ENCODE measurements around the gene IZUMO4.

The IZUMO4 gene

GRCh38 chr19:2099054-2099501, 2.4 kb downstream of the IZUMO4 start:
- TF ChIP-seq, protein P1, sequence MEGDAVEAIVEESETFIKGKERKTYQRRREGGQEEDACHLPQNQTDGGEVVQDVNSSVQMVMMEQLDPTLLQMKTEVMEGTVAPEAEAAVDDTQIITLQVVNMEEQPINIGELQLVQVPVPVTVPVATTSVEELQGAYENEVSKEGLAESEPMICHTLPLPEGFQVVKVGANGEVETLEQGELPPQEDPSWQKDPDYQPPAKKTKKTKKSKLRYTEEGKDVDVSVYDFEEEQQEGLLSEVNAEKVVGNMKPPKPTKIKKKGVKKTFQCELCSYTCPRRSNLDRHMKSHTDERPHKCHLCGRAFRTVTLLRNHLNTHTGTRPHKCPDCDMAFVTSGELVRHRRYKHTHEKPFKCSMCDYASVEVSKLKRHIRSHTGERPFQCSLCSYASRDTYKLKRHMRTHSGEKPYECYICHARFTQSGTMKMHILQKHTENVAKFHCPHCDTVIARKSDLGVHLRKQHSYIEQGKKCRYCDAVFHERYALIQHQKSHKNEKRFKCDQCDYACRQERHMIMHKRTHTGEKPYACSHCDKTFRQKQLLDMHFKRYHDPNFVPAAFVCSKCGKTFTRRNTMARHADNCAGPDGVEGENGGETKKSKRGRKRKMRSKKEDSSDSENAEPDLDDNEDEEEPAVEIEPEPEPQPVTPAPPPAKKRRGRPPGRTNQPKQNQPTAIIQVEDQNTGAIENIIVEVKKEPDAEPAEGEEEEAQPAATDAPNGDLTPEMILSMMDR (IDR thresholded peaks at IDR 0.05; ENCODE audit: low read depth, low read length) = no peak
- DNase-seq (ENCODE audit: extremely low read depth, low read depth) = no peak

GRCh38 chr19:2099937-2100718, 3.4 kb downstream of the IZUMO4 start:
- DNase-seq (ENCODE audit: extremely low read depth, low read depth) = no peak
- TF ChIP-seq, protein P1 (IDR thresholded peaks at IDR 0.05; ENCODE audit: low read depth, low read length) = no peak

- TF ChIP-seq, protein P1 (IDR thresholded peaks at IDR 0.05; ENCODE audit: low read depth, low read length) = no peak
These were observed 4.0 kb downstream of the IZUMO4 start for GRCh38 chr19:2100719-2101061.

GRCh38 chr19:2101417-2102335, 5.0 kb downstream of the IZUMO4 start:
- DNase-seq (ENCODE audit: extremely low read depth, low read depth) = no peak
- TF ChIP-seq, protein P1 (IDR thresholded peaks at IDR 0.05; ENCODE audit: low read depth, low read length) = no peak

More at GRCh38 chr19:2100719-2101061, 4.0 kb downstream of the IZUMO4 start:
- no peak for DNase-seq (ENCODE audit: extremely low read depth, low read depth)

DNA sequence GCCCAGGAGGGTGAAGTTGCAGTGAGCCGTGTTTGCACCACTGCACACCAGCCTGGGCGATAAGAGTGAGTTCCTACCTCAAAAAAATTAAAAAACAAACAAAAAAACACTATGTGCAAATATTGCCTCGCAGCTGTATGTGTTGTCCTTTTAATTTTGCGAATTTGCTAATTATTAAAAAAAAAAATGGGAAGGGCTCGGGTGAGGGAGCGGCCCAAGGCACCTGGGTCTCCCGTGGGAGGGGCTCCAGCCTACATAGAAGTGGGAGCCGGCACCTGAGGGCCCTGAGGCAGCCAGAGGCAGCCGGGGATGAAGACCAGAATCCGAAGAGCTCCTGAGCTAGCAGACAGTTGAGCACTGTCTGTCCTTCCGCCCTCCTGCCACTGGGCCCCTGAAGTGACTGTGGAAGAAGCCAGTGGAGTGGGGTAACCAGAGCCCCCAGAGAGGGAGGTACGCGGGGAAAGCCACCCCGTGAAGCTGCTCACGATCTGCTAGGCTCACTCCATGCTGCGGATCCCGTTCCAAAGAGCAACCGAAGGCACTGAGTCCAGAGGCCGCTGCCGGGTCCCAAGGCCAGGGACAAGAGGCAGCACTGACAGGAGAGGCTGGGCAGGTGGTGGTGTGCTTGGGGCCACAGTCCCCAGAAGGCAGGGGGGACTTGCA, 6.5 kb downstream of the IZUMO4 start:
- no peak for DNase-seq (ENCODE audit: extremely low read depth, low read depth)
- TF ChIP-seq, protein P1 (IDR thresholded peaks at IDR 0.05; ENCODE audit: low read depth, low read length) = no peak

DNA sequence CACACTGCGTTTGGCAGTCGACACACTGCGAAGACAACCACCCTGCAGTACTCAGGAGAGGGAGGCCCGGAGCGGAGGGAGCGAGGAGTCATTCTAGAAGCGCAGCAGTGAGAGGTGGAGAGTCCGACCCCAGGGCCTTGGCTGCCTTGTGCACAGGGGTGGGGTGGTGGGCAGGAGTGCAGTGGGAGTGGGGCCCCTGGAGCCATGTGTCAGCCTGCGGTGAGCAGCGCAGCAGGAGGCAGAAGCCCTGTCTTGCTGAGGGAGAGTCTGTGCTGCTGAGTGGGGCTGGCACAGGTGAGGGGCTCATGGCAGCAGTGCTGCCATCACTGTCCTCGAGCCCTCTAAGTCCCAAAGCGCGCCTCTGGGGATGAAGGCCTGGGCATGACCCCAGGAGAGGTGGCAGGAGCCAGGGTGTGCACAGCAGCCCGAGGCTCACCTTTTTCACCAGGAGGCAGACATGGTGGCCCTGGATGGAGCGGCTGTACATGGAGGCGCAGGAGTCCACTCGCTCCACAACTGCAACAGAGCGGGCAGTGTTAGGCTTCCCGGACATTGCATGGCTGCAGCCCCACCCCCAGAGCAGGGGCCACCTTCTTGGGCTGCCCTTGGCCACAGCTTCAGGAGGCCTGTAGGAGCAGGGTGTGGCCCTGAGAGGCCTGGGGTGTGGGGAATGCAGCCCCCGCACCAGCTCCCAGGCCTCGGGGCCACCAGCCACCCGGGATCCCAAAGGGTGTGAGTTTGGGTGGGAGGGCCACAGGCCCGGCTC, 11.7 kb downstream of the IZUMO4 start:
- TF ChIP-seq, protein P1 (IDR thresholded peaks at IDR 0.05; ENCODE audit: low read depth, low read length) = no peak
- DNase-seq (ENCODE audit: extremely low read depth, low read depth) = no peak
